K562 (cell line): ENCODE data around the gene FGF21. TPM values are rescaled to one million over a fixed set of nuclear protein-coding genes. Genes with fewer than 3 reads are reported as not detected.

Experiments used
- AFF1 ChIP-seq, 2 experiments: fragments of 450-650 bp; IDR thresholded peaks; 2 replicates each; pipeline ENCODE4 v1.6.1; 2018; ENCODE audit warnings: mild to moderate bottlenecking in 2 of 2, low read depth in 1 of 2; ENCODE audit not compliant: partially characterized antibody in 2 of 2
- ATF7 ChIP-seq: fragments of 450-650 bp; IDR thresholded peaks from 2 replicates; pipeline ENCODE4 v1.7.1; 2014; ENCODE audit warnings: mild to moderate bottlenecking, moderate library complexity
- BRD9 ChIP-seq: fragments of 450-650 bp; IDR thresholded peaks from 2 replicates; pipeline ENCODE4 v1.6.1; 2018; ENCODE audit warnings: low read depth; ENCODE audit not compliant: partially characterized antibody
- CREB1 ChIP-seq, 2 experiments: sonication (generic) in 1 of 2; formaldehyde crosslinking in 1 of 2; IDR thresholded peaks; 2 replicates each; pipeline versions ENCODE4 v1.6.1 to v1.8.0; 2012 to 2022; ENCODE audit warnings: inconsistent platforms in 1 of 2, mild to moderate bottlenecking in 1 of 2, missing genetic modification reagents in 1 of 2, moderate library complexity in 1 of 2
- E2F4 ChIP-seq: sonication (generic); formaldehyde crosslinking; IDR thresholded peaks from 2 replicates; pipeline ENCODE4 v1.8.0; 2022; ENCODE audit warnings: mild to moderate bottlenecking, low read depth, missing genetic modification reagents
- KLF1 ChIP-seq: fragments of 450-650 bp; IDR thresholded peaks from 2 replicates; pipeline ENCODE4 v1.6.1; 2016; ENCODE audit warnings: missing genetic modification characterization, missing compliant biosample characterization
- STAT5B ChIP-seq: fragments of 250-450 bp; sonication (Bioruptor Pico); IDR thresholded peaks from 2 replicates; pipeline ENCODE4 v1.8.0; 2021; ENCODE audit warnings: mild to moderate bottlenecking, inconsistent platforms
- XRCC5 ChIP-seq: fragments of 200-400 bp; formaldehyde crosslinking; IDR thresholded peaks from 2 replicates; pipeline ENCODE4 v1.6.1; 2017; ENCODE audit warnings: low read depth, mild to moderate bottlenecking, low read length
- ZNF395 ChIP-seq: fragments of 200-800 bp; sonication (Bioruptor generic); IDR thresholded peaks from 2 replicates; pipeline ENCODE4 v1.6.1; 2017; ENCODE audit warnings: missing genetic modification characterization, missing compliant biosample characterization
- ZNF584 ChIP-seq: fragments of 200-800 bp; sonication (Bioruptor generic); IDR thresholded peaks from 2 replicates; pipeline ENCODE4 v1.6.1; 2016; ENCODE audit warnings: low read depth, mild to moderate bottlenecking, missing genetic modification characterization, missing compliant biosample characterization
- polyA plus RNA-seq, 8 experiments: library from polyadenylated mRNA; depleted of rRNA in 4 of 8; stranded (reverse) in 5 of 8; unstranded in 3 of 8; fragments of >200 nt; fragmentation: Nextera tagmentation in 2 of 8; fragmentation: Illumina TruSeq in 1 of 8; extraction: Ambion mirVana in 2 of 8; extraction: Trizol in 1 of 8; gene quantifications; 2 replicates each; pipeline versions ENCODE4 v1.2.1 to v1.2.3, GENCODE V29; 2011 to 2014; ENCODE audit warnings: inconsistent platforms in 1 of 8, missing spikeins in 1 of 8
- total RNA-seq, 7 experiments: library from RNA; depleted of rRNA in 6 of 7; stranded (reverse); fragments of >200 nt in 6 of 7; fragmentation: Illumina TruSeq in 2 of 7; extraction: Trizol in 2 of 7; gene quantifications; 2 replicates each; pipeline versions ENCODE4 v1.2.1 to v1.2.3, GENCODE V29; 2011 to 2021; ENCODE audit warnings: low replicate concordance in 1 of 7
- TF ChIP-seq, protein P1 (sequence below): fragments of 200-800 bp; sonication (Bioruptor generic); IDR thresholded peaks from 2 replicates; pipeline ENCODE4 v1.6.1; 2017; ENCODE audit warnings: missing genetic modification characterization, missing compliant biosample characterization
- TF ChIP-seq, protein P2 (sequence below): fragments of 250-450 bp; sonication (Bioruptor Pico); IDR thresholded peaks from 2 replicates; pipeline ENCODE4 v1.4.0; 2020
- TF ChIP-seq, protein P3 (sequence below): fragments of 450-650 bp; IDR thresholded peaks from 2 replicates; pipeline ENCODE4 v1.6.1; 2018; ENCODE audit warnings: mild to moderate bottlenecking, low read depth; ENCODE audit not compliant: partially characterized antibody

FGF21 gene
- total and polyA plus RNA-seq, 9 of the 15 experiments (the other 6 are each of a cell fraction or from before 2014, with no cell fraction given) = 0.04 to 0.77 (median 0.09) TPM; not detected in 6

DNA sequence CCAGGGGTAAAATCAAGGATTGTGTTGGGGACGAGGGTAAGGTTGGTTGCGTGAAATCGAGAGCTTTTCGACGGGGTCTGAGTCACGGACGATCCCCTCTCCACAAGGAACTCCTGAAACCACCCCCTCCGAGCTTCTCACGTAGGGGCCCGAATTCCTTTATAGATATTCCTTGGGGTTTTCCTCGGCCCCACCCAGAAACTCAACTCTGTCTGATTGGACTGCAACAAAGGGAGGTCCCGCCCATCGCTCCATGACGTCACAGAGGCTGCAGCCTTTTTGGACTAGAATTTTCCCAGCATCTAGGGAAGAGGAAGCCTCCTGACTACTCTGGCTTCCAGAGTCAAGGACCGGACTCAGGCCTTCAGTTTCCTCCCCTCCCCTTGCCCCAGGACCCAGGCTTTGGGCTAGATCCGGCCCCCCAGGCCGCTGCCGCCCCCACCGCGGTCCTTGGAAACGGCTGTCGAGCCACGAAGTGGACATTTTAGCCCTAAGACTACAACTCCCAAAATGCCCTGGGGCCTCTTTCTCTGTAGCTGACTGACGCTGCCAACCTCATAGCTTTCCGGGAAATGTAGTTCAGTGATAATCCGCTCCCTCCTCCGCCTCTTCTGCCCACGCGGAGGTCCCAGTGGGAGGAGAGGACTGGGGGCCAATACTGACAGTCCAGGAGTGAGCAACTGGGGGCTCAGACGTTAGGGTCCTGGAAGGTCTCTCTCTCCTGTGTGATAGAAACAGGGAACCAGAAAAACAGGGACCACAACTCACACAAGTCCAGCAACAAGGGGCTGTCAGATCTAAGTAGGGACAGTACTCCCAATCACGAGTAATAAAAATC lies 8.4 kb upstream of the FGF21 start, which contains the start of gene IZUMO1 (continued):
- TF ChIP-seq STAT5B (CRISPR knock-in tag) (no peak), ATF7 (peak; percentile 97), ZNF395 (CRISPR knock-in tag) (peak; percentile 93), CREB1 (IDR thresholded peaks at IDR 0.05) (peak; percentile 65; the same call in 1 of the 2 replicates), CREB1 (CRISPR knock-in tag; IDR thresholded peaks at IDR 0.05) (peak; percentile 86), E2F4 (CRISPR knock-in tag) (no peak), BRD9 (no peak), KLF1 (no peak), AFF1 (IDR thresholded peaks at IDR 0.05; ENCODE audit: low read depth in 1 of 2, partially characterized antibody in 2 of 2) (peak; percentile 71 to 99), XRCC5 (peak; percentile 51; the same call in 1 of the 2 replicates), ZNF584 (CRISPR knock-in tag) (peak; percentile 59; the same call in 1 of the 2 replicates)
- TF ChIP-seq, protein P1, sequence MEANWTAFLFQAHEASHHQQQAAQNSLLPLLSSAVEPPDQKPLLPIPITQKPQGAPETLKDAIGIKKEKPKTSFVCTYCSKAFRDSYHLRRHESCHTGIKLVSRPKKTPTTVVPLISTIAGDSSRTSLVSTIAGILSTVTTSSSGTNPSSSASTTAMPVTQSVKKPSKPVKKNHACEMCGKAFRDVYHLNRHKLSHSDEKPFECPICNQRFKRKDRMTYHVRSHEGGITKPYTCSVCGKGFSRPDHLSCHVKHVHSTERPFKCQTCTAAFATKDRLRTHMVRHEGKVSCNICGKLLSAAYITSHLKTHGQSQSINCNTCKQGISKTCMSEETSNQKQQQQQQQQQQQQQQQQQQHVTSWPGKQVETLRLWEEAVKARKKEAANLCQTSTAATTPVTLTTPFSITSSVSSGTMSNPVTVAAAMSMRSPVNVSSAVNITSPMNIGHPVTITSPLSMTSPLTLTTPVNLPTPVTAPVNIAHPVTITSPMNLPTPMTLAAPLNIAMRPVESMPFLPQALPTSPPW (CRISPR knock-in tag) = peak; percentile 76
- TF ChIP-seq, protein P2, sequence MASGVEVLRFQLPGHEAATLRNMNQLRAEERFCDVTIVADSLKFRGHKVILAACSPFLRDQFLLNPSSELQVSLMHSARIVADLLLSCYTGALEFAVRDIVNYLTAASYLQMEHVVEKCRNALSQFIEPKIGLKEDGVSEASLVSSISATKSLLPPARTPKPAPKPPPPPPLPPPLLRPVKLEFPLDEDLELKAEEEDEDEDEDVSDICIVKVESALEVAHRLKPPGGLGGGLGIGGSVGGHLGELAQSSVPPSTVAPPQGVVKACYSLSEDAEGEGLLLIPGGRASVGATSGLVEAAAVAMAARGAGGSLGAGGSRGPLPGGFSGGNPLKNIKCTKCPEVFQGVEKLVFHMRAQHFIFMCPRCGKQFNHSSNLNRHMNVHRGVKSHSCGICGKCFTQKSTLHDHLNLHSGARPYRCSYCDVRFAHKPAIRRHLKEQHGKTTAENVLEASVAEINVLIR (CRISPR knock-in tag) = peak; percentile 77
- TF ChIP-seq, protein P3, sequence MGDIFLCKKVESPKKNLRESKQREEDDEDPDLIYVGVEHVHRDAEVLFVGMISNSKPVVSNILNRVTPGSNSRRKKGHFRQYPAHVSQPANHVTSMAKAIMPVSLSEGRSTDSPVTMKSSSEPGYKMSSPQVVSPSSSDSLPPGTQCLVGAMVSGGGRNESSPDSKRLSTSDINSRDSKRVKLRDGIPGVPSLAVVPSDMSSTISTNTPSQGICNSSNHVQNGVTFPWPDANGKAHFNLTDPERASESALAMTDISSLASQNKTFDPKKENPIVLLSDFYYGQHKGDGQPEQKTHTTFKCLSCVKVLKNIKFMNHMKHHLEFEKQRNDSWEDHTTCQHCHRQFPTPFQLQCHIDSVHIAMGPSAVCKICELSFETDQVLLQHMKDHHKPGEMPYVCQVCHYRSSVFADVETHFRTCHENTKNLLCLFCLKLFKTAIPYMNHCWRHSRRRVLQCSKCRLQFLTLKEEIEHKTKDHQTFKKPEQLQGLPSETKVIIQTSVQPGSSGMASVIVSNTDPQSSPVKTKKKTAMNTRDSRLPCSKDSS = peak; percentile 3
